Neural cell (in vitro differentiated cells): ENCODE measurements around the gene SPOCK1. TPM values are rescaled to one million over a fixed set of nuclear protein-coding genes. Genes with fewer than 3 reads are reported as not detected.

Experiments
- H2AFZ ChIP-seq: fragments of 200-600, 300-800 bp; sonication (generic), shearing (Covaris generic); 2 replicates; pipeline ENCODE4 v1.6.0; 2014; ENCODE audit warnings: low read depth, mild to moderate bottlenecking, antibody characterized with exemption, low read length, moderate library complexity
- H3F3A ChIP-seq: fragments of 200-600 bp; shearing (Covaris generic); 2 replicates; pipeline ENCODE4 v1.6.1; 2016; ENCODE audit warnings: mild to moderate bottlenecking, moderate library complexity, mixed read lengths, antibody characterized with exemption, low read length; ENCODE audit not compliant: insufficient read depth, poor library complexity, severe bottlenecking
- H3K27ac ChIP-seq: fragments of 200-600, 300-800 bp; sonication (generic), shearing (Covaris generic); 2 replicates; pipeline ENCODE4 v1.5.1; 2014; ENCODE audit warnings: mild to moderate bottlenecking, low read length, moderate library complexity
- H3K27me3 ChIP-seq: fragments of 300-800, 200-600 bp; sonication (generic), shearing (Covaris generic); 2 replicates; pipeline ENCODE4 v1.6.0; 2014; ENCODE audit warnings: mild to moderate bottlenecking, low read depth, low read length, moderate library complexity; ENCODE audit not compliant: insufficient read depth
- H3K36me3 ChIP-seq: fragments of 300-800, 200-600 bp; sonication (generic), shearing (Covaris generic); 2 replicates; pipeline ENCODE4 v1.5.1; 2014; ENCODE audit warnings: mild to moderate bottlenecking, antibody characterized with exemption, low read length, moderate library complexity; ENCODE audit not compliant: insufficient read depth
- H3K4me2 ChIP-seq: fragments of 300-800, 200-600 bp; sonication (generic), shearing (Covaris generic); 2 replicates; pipeline ENCODE4 v1.6.0; 2014; ENCODE audit warnings: mild to moderate bottlenecking, low read length
- H3K4me3 ChIP-seq: fragments of 300-800, 200-600 bp; sonication (generic), shearing (Covaris generic); 2 replicates; pipeline ENCODE4 v1.5.1; 2014; ENCODE audit warnings: mild to moderate bottlenecking, low read length, moderate library complexity
- H3K79me2 ChIP-seq: fragments of 200-600 bp; shearing (Covaris generic); replicated peaks from 2 replicates; pipeline ENCODE4 v1.6.0; 2014; ENCODE audit warnings: mild to moderate bottlenecking, low read length, moderate library complexity; ENCODE audit not compliant: insufficient read depth
- H3K9ac ChIP-seq: fragments of 300-800, 200-600 bp; sonication (generic), shearing (Covaris generic); 2 replicates; pipeline ENCODE4 v1.6.1; 2016; ENCODE audit warnings: mild to moderate bottlenecking, low read length, mixed read lengths
- H3K9me2 ChIP-seq: fragments of 200-600 bp; shearing (Covaris generic); 2 replicates; pipeline ENCODE4 v1.6.1; 2016; ENCODE audit warnings: mild to moderate bottlenecking, low read length, mixed read lengths; ENCODE audit not compliant: insufficient read depth
- H3K9me3 ChIP-seq: fragments of 200-600, 300-800 bp; sonication (generic), shearing (Covaris generic); 2 replicates; pipeline ENCODE4 v1.6.1; 2016; ENCODE audit warnings: mild to moderate bottlenecking, mixed run types, low read length, moderate library complexity, mixed read lengths
- H4K20me1 ChIP-seq: fragments of 200-600 bp; shearing (Covaris generic); 2 replicates; pipeline ENCODE4 v1.6.1; 2016; ENCODE audit warnings: mild to moderate bottlenecking, mixed run types; ENCODE audit not compliant: insufficient read depth
- CTCF ChIP-seq: fragments of 450-650 bp; IDR thresholded peaks from 2 replicates; pipeline ENCODE4 v1.5.1; 2014; ENCODE audit warnings: antibody characterized with exemption, mild to moderate bottlenecking, moderate library complexity; ENCODE audit not compliant: poor library complexity, severe bottlenecking
- EP300 ChIP-seq: fragments of 450-650 bp; conservative IDR thresholded peaks from 2 replicates; pipeline ENCODE4 v1.6.1; 2014; ENCODE audit warnings: antibody characterized with exemption, mild to moderate bottlenecking, moderate library complexity; ENCODE audit not compliant: poor library complexity, severe bottlenecking
- EZH2 ChIP-seq: fragments of 200-600, 300-800 bp; shearing (Covaris generic), sonication (generic); IDR thresholded peaks from 2 replicates; pipeline ENCODE4 v1.6.1; 2014; ENCODE audit warnings: antibody characterized with exemption, low read length, borderline replicate concordance, mild to moderate bottlenecking; ENCODE audit not compliant: insufficient read depth, poor library complexity, severe bottlenecking
- MXI1 ChIP-seq: fragments of 450-650 bp; conservative IDR thresholded peaks from 2 replicates; pipeline ENCODE4 v1.6.1; 2014; ENCODE audit warnings: antibody characterized with exemption, mild to moderate bottlenecking; ENCODE audit not compliant: poor library complexity, severe bottlenecking
- POLR2AphosphoS5 ChIP-seq: IDR thresholded peaks from 2 replicates; pipeline ENCODE4 v1.6.1; 2012
- RAD21 ChIP-seq: fragments of 450-650 bp; conservative IDR thresholded peaks from 2 replicates; pipeline ENCODE4 v1.6.1; 2014; ENCODE audit warnings: antibody characterized with exemption, mild to moderate bottlenecking, moderate library complexity
- REST ChIP-seq: IDR thresholded peaks from 2 replicates; pipeline ENCODE4 v1.6.1; 2012; ENCODE audit warnings: borderline replicate concordance
- SMC3 ChIP-seq: fragments of 450-650 bp; conservative IDR thresholded peaks from 2 replicates; pipeline ENCODE4 v1.6.1; 2014; ENCODE audit warnings: antibody characterized with exemption, mild to moderate bottlenecking, moderate library complexity; ENCODE audit not compliant: poor library complexity
- TAF1 ChIP-seq: IDR thresholded peaks from 2 replicates; pipeline ENCODE4 v1.6.1; 2012; ENCODE audit warnings: low read depth
- polyA plus RNA-seq: library from polyadenylated mRNA; depleted of rRNA; stranded (reverse); fragments of >200 nt; gene quantifications from 2 replicates; pipeline ENCODE4 v1.2.3, GENCODE V29; 2014

SPOCK1 gene
- polyA plus RNA-seq, 1 donor from 2014 or later = 33.6 TPM

DNA sequence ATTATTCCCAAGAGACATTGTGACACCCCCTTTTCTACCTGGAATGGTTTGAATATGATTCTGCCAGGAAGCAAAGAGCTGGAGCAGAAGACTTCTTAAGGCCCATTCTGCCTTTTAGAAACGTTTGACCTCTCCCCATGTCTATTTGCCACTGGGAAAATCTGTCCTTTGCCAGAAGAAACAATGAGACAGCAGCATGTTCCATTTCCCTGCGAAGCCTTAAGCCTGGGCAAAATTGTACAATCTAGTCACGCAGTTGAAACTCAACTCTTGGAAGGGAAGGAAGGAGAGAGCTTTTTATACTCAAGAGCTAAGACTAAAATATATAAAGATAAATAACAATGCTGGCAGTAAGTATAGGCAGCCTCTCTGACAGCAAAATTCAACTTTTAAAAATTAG lies 22.1 kb upstream of the SPOCK1 start:
- Histone ChIP-seq H3K27me3 (no peaks in the 10 kb centered on the region), H4K20me1 (no peaks in the 10 kb centered on the region), H3F3A (no peaks in the 10 kb centered on the region), H3K36me3 (no peaks in the 10 kb centered on the region), H3K4me3 (no peak overlapping the region), H2AFZ (no peak overlapping the region), H3K9me2 (no peaks in the 10 kb centered on the region), H3K9ac (no peak overlapping the region), H3K27ac (no peak overlapping the region), H3K79me2 (no peaks in the 10 kb centered on the region), H3K9me3 (no peaks in the 10 kb centered on the region), H3K4me2 (no peak overlapping the region)
- no peak for TF ChIP-seq RAD21
- TF ChIP-seq MXI1 = no peak
- TF ChIP-seq EP300 = no peak
- TF ChIP-seq CTCF = no peak
- no peak for TF ChIP-seq REST
- no peak for TF ChIP-seq EZH2
- TF ChIP-seq POLR2AphosphoS5 = no peak
- no peak for TF ChIP-seq TAF1
- TF ChIP-seq SMC3 = no peak

- H3F3A ChIP-seq = no peaks in the 10 kb centered on the region
- no peak overlapping the region for H3K4me2 ChIP-seq
- no peaks in the 10 kb centered on the region for H3K79me2 ChIP-seq
- no peaks in the 10 kb centered on the region for H4K20me1 ChIP-seq
- no peak overlapping the region for H2AFZ ChIP-seq
- no peak for TF ChIP-seq TAF1
- TF ChIP-seq EZH2 = no peak
- no peak for TF ChIP-seq SMC3
- no peak for TF ChIP-seq MXI1
- no peak for TF ChIP-seq CTCF
- TF ChIP-seq REST = no peak
- no peak for TF ChIP-seq RAD21
- no peak for TF ChIP-seq EP300
- TF ChIP-seq POLR2AphosphoS5 = no peak
- no peak overlapping the region for H3K27ac ChIP-seq
- H3K9me2 ChIP-seq = no peaks in the 10 kb centered on the region
- H3K36me3 ChIP-seq = no peaks in the 10 kb centered on the region
- H3K4me3 ChIP-seq = no peak overlapping the region
- H3K9ac ChIP-seq = no peak overlapping the region
- H3K27me3 ChIP-seq = no peaks in the 10 kb centered on the region
- no peaks in the 10 kb centered on the region for H3K9me3 ChIP-seq
Measured at GRCh38 chr5:137516961-137517360, 17.8 kb upstream of the SPOCK1 start.
